ENCODE measurements around the gene CEP112. TPM values are rescaled to one million over a fixed set of nuclear protein-coding genes. Genes with fewer than 3 reads are reported as not detected.
"Not testable (repeated sequence)": the region's sequence is repeated elsewhere in the genome, so short reads cannot be mapped to it uniquely, and the experiment has no call there.

Gene CEP112
- total RNA-seq, 1 donor from 2014 or later: 20.1 TPM

DNA sequence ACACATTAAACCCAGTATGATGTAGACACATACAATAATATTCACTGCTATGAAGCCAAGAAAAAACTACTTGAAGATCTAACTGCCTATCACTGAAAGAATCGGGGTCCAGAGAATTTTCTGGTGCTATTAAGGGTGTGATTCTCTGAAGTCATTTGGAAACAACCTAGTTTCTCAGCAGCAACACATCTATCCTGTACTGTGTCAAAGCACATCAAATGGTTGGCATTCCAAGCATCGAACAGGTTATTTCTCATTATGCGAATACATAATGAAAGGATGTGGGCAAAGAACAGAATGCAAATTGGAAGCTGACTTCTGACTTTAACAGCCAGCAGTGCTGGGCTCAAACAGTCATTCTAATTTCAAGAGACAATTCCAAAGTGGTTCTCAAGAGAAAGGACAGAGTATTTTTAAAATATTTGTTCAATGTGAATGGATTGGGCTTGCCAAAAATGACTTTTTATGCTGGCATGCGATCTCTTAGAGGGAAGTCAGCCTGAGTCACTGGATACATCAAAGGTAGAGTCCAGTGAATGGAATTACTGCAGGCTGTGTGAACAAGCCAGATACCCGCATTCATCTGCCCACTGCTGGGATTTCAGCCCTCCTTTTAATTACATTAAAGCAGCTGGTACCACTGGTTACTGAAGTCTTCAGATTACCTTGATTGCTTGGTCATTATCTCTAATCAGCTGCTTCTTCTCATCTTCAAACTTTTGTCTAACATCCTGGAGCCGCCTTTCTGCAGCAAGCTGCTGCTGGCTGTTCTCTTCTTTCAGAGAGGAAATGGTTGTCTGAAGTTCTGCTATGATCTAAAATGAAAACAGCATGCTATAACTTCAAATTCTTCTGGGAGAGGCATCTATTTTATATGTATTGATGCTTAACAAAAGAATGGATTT, 449.3 kb downstream of the CEP112 start:
- H3K27ac ChIP-seq: no peak overlapping the region
- no peak for TF ChIP-seq POLR2AphosphoS5 (IDR thresholded peaks at IDR 0.05; ENCODE audit: insufficient read depth in 1 of 2, low read depth in 1 of 2)
- TF ChIP-seq CTCF (IDR thresholded peaks at IDR 0.05): no peak
- TF ChIP-seq POLR2A (IDR thresholded peaks at IDR 0.05): no peak
- no peaks in the 10 kb centered on the region for H3K27me3 ChIP-seq
- no peaks in the 10 kb centered on the region for H3K9me3 ChIP-seq
- intact Hi-C loops (cut with DNase I): loop anchor here (5.0 kb wide), 1 partner anchor 185 kb away; no protein-coding TSS in a partner anchor
- no peaks in the 10 kb centered on the region for H3K36me3 ChIP-seq
- no peak overlapping the region for H3K4me3 ChIP-seq
- no peak for DNase-seq (ENCODE audit: extremely low spot score in 2 of 2)
- H3K4me1 ChIP-seq: peaks cover 11% of the 10 kb centered on the region

DNA sequence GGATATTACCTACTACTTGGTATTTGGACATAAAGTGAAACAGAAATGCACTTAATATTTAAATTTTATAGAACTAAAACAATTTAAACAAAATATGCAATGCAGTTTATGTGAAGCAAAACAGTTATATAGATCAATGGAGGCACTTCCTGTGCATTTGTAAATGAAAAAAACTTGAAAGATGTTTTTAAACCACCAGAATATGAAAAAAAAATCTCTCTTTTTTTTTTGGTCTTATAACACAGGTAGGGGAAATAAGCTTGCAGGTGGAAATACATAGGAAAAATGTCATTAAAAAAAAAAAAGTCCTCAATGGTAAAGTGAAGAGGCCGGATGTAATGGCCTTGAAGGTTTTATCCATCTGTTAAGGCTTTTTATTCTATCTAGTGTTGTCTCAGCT, 450.2 kb downstream of the CEP112 start:
- H3K9me3 ChIP-seq: no peaks in the 10 kb centered on the region
- peaks cover 11% of the 10 kb centered on the region for H3K4me1 ChIP-seq
- H3K36me3 ChIP-seq: no peaks in the 10 kb centered on the region
- intact Hi-C loops (cut with DNase I): loop anchor here (5.0 kb wide), 1 partner anchor 184 kb away; no protein-coding TSS in a partner anchor
- no peak for DNase-seq (ENCODE audit: extremely low spot score in 2 of 2)
- H3K27ac ChIP-seq: no peak overlapping the region
- no peaks in the 10 kb centered on the region for H3K27me3 ChIP-seq
- H3K4me3 ChIP-seq: no peak overlapping the region
- TF ChIP-seq POLR2A (IDR thresholded peaks at IDR 0.05): no peak
- TF ChIP-seq POLR2AphosphoS5 (IDR thresholded peaks at IDR 0.05; ENCODE audit: insufficient read depth in 1 of 2, low read depth in 1 of 2): no peak
- no peak for TF ChIP-seq CTCF (IDR thresholded peaks at IDR 0.05)

- no peak overlapping the region for H3K27ac ChIP-seq
- no peak for TF ChIP-seq CTCF (IDR thresholded peaks at IDR 0.05)
- no peak for TF ChIP-seq POLR2AphosphoS5 (IDR thresholded peaks at IDR 0.05; ENCODE audit: insufficient read depth in 1 of 2, low read depth in 1 of 2)
- TF ChIP-seq POLR2A (IDR thresholded peaks at IDR 0.05): no peak
- intact Hi-C loops (cut with DNase I): no loop called here
- DNase-seq (ENCODE audit: extremely low spot score in 2 of 2): no peak
- no peaks in the 10 kb centered on the region for H3K9me3 ChIP-seq
- H3K4me3 ChIP-seq: no peak overlapping the region
- no peaks in the 10 kb centered on the region for H3K27me3 ChIP-seq
- no peaks in the 10 kb centered on the region for H3K36me3 ChIP-seq
- H3K4me1 ChIP-seq: no peaks in the 10 kb centered on the region
These were observed 452.9 kb downstream of the CEP112 start for GRCh38 chr17:65739034-65739433.

GRCh38 chr17:65737451-65737850, 454.5 kb downstream of the CEP112 start:
- no peaks in the 10 kb centered on the region for H3K4me1 ChIP-seq
- H3K9me3 ChIP-seq: no peaks in the 10 kb centered on the region
- no peak for DNase-seq (ENCODE audit: extremely low spot score in 2 of 2)
- no peaks in the 10 kb centered on the region for H3K27me3 ChIP-seq
- intact Hi-C loops (cut with DNase I): loop anchor here (1.0 kb wide), 1 partner anchor 86 kb away; no protein-coding TSS in a partner anchor
- no peak overlapping the region for H3K27ac ChIP-seq
- H3K36me3 ChIP-seq: no peaks in the 10 kb centered on the region
- no peak overlapping the region for H3K4me3 ChIP-seq
- TF ChIP-seq POLR2A (IDR thresholded peaks at IDR 0.05) (no peak), CTCF (IDR thresholded peaks at IDR 0.05) (no peak), POLR2AphosphoS5 (IDR thresholded peaks at IDR 0.05; ENCODE audit: insufficient read depth in 1 of 2, low read depth in 1 of 2) (no peak)

DNA sequence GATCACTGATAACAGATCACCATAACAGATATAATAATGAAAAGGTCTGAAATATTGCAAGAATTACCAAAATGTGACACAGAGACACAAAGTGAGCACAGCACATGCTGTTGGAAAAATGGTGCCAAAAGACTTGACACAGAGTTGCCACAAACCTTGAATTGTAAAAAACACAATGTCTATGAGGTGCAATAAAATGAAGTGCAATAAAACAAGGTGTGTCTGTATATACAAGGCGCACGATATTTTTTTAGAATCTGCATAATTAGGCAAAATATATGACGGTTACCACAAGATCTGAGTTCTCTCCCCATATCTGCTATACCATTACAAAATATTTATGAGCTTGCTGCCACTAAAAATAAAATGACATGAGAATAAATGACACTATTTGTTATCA, 458.6 kb downstream of the CEP112 start:
- Histone ChIP-seq H3K4me1 (peaks cover 7% of the 10 kb centered on the region), H3K36me3 (no peaks in the 10 kb centered on the region), H3K27me3 (no peaks in the 10 kb centered on the region), H3K27ac (no peak overlapping the region), H3K9me3 (no peaks in the 10 kb centered on the region), H3K4me3 (no peak overlapping the region)
- TF ChIP-seq CTCF (IDR thresholded peaks at IDR 0.05) (no peak), POLR2A (IDR thresholded peaks at IDR 0.05) (no peak), POLR2AphosphoS5 (IDR thresholded peaks at IDR 0.05; ENCODE audit: insufficient read depth in 1 of 2, low read depth in 1 of 2) (no peak)
- intact Hi-C loops (cut with DNase I): no loop called here
- DNase-seq (ENCODE audit: extremely low spot score in 2 of 2): no peak

GRCh38 chr17:65732667-65733066, 459.3 kb downstream of the CEP112 start:
- H3K27ac ChIP-seq; H3K27me3 ChIP-seq; H3K36me3 ChIP-seq; H3K4me1 ChIP-seq; DNase-seq (ENCODE audit: extremely low spot score in 2 of 2); H3K4me3 ChIP-seq; intact Hi-C loops (cut with DNase I); H3K9me3 ChIP-seq: not testable (repeated sequence)

Data from vagina (tissue), 2 donors.